Measurements from ENCODE around the gene TGFB2.

- no peak for TF ChIP-seq CTCF (IDR thresholded peaks at IDR 0.05)
- no peak for TF ChIP-seq POLR2A (IDR thresholded peaks at IDR 0.05)
- no peak for TF ChIP-seq POLR2AphosphoS5 (IDR thresholded peaks at IDR 0.05)
These were observed 21.4 kb downstream of the TGFB2 start for GRCh38 chr1:218366322-218367052.

All from gastroesophageal sphincter (tissue), 3 donors.